Choroid plexus epithelial cell (primary cell): ENCODE measurements around the gene CTAGE1.

Experiments
- DNase-seq: peaks from one replicate; pipeline ENCODE4 v3.0.0-alpha.2; 2010; ENCODE audit warnings: low read depth
- H3K4me3 ChIP-seq: 2 replicates; pipeline ENCODE4 v1.5.1; 2011; ENCODE audit warnings: low read depth, mild to moderate bottlenecking, control low read depth, low read length, moderate library complexity
- CTCF ChIP-seq: conservative IDR thresholded peaks from 2 replicates; pipeline ENCODE4 v1.5.1; 2011; ENCODE audit warnings: low read depth, mild to moderate bottlenecking, control low read depth, inconsistent platforms, low read length, moderate library complexity

Gene CTAGE1

GRCh38 chr18:22424565-22424963, 6.8 kb upstream of the CTAGE1 start:
- TF ChIP-seq CTCF, result no peak
- no peak overlapping the region for H3K4me3 ChIP-seq
- DNase-seq, result peak; percentile 58

GRCh38 chr18:22423878-22424564, 6.3 kb upstream of the CTAGE1 start:
- no peak for TF ChIP-seq CTCF
- no peak overlapping the region for H3K4me3 ChIP-seq
- no peak for DNase-seq

GRCh38 chr18:22422909-22423548, 5.3 kb upstream of the CTAGE1 start:
- DNase-seq, result peak; percentile 20
- TF ChIP-seq CTCF, result no peak

GRCh38 chr18:22420652-22421051, 2.9 kb upstream of the CTAGE1 start:
- no peak for TF ChIP-seq CTCF
- DNase-seq, result no peak
- H3K4me3 ChIP-seq, result no peak overlapping the region

More at GRCh38 chr18:22422909-22423548, 5.3 kb upstream of the CTAGE1 start:
- no peak overlapping the region for H3K4me3 ChIP-seq

- no peak for TF ChIP-seq CTCF
- peak; percentile 70 for DNase-seq
- no peak overlapping the region for H3K4me3 ChIP-seq
Observed at GRCh38 chr18:22412176-22412911, 5.4 kb downstream of the CTAGE1 start.

GRCh38 chr18:22411446-22411845, 6.3 kb downstream of the CTAGE1 start:
- no peak overlapping the region for H3K4me3 ChIP-seq
- no peak for DNase-seq
- TF ChIP-seq CTCF, result no peak

- no peak for TF ChIP-seq CTCF
- no peak overlapping the region for H3K4me3 ChIP-seq
- DNase-seq, result no peak
Observed at GRCh38 chr18:22410126-22410525, 7.6 kb downstream of the CTAGE1 start.
